ENCODE results near the gene SESTD1.

SESTD1 gene

GRCh38 chr2:179181002-179181401 lies 83.6 kb downstream of the SESTD1 start:
- no peak for DNase-seq

- no peak for DNase-seq
Observed at GRCh38 chr2:179180242-179180641, 84.4 kb downstream of the SESTD1 start.

- DNase-seq, result no peak
Observed at GRCh38 chr2:179179719-179180118, 84.9 kb downstream of the SESTD1 start.

GRCh38 chr2:179177694-179178093 lies 86.9 kb downstream of the SESTD1 start:
- no peak for DNase-seq

GRCh38 chr2:179174240-179174639 lies 90.4 kb downstream of the SESTD1 start:
- DNase-seq, result no peak

- DNase-seq, result no peak
Observed at GRCh38 chr2:179172894-179173293, 91.7 kb downstream of the SESTD1 start.

- DNase-seq, result no peak
Observed at GRCh38 chr2:179171371-179171770, 93.3 kb downstream of the SESTD1 start.

- no peak for DNase-seq
Observed at GRCh38 chr2:179170901-179171300, 93.7 kb downstream of the SESTD1 start.

- DNase-seq, result no peak
Observed at GRCh38 chr2:179165356-179166000, 99.2 kb downstream of the SESTD1 start.

- DNase-seq, result no peak
Observed at GRCh38 chr2:179141206-179141605, 123.4 kb downstream of the SESTD1 start.

GRCh38 chr2:179140571-179140970 lies 124.1 kb downstream of the SESTD1 start:
- no peak for DNase-seq

GRCh38 chr2:179139506-179139905 lies 125.1 kb downstream of the SESTD1 start:
- no peak for DNase-seq

GRCh38 chr2:179137200-179137759 lies 127.4 kb downstream of the SESTD1 start:
- DNase-seq, result no peak

GRCh38 chr2:179133016-179133415 lies 131.6 kb downstream of the SESTD1 start:
- no peak for DNase-seq

- no peak for DNase-seq
Observed at GRCh38 chr2:179132076-179132475, 132.6 kb downstream of the SESTD1 start.

- DNase-seq, result no peak
Observed at GRCh38 chr2:179130560-179130959, 134.1 kb downstream of the SESTD1 start.

- DNase-seq, result no peak
Observed at GRCh38 chr2:179129574-179130238, 134.9 kb downstream of the SESTD1 start.

GRCh38 chr2:179125404-179125803 lies 139.2 kb downstream of the SESTD1 start:
- DNase-seq, result no peak

- DNase-seq, result no peak
Observed at GRCh38 chr2:179124282-179124681, 140.3 kb downstream of the SESTD1 start.

- DNase-seq, result no peak
Observed at GRCh38 chr2:179123272-179123662, 141.4 kb downstream of the SESTD1 start.

GRCh38 chr2:179107737-179108136 lies 156.9 kb downstream of the SESTD1 start:
- no peak for DNase-seq

- peak; percentile 89 for DNase-seq
Observed at GRCh38 chr2:179106676-179107428, 157.8 kb downstream of the SESTD1 start.

- DNase-seq, result no peak
Observed at GRCh38 chr2:179106342-179106675, 158.3 kb downstream of the SESTD1 start.

GRCh38 chr2:179104736-179105135 lies 159.9 kb downstream of the SESTD1 start:
- no peak for DNase-seq
